ENCODE data around the gene FAM240A. TPM values are rescaled to one million over a fixed set of nuclear protein-coding genes. Genes with fewer than 3 reads are reported as not detected.

Gene FAM240A
- total RNA-seq, 4 donors from 2014 or later = 0.50 TPM; not detected in 3

DNA sequence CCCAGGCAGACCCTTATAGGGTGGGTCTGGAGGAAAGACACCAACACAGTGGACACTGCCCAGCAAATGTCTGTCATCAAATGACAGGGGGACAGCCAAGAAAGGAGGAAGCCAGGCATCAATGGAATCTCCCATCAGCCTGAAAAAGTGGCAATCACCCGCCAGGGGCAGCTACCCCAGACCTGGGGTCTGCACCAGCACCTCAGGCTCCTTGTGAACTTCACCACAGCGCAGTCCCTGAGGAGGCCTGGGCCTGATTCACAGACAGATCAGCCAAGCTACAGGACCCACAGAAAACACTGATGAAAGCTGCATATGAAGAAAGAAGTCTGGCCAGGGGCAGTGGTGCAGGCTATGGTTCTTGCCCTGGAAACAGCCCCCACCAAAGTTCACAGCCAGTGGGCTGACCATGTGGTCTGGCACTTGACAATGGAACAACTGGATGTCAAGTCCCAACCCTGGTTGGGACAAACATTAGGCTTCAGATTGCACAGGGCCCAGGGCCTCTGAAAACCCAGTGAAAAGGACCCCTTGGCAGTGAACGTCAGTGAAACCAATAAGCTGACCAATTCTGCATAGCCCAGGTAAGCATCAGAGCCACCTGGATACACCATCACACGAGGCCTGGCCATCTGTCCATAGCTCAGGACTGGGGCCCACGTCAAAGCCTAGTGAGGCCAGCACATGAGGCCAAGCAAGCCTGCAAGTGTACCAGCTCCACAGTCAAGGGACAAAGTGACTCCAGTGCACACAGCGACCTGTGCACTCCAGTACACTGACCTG is 52.1 kb downstream of the FAM240A start:
- Histone ChIP-seq H3K27ac (no peak overlapping the region), H3K9me3 (no peaks in the 10 kb centered on the region), H3K27me3 (no peaks in the 10 kb centered on the region), H3K4me3 (no peak overlapping the region), H3K36me3 (no peaks in the 10 kb centered on the region), H3K4me1 (peaks cover 16 to 54% (median 21%) of the 10 kb centered on the region in 3 donors)
- WGBS, 2 donors = 87 to 92% methylated on average over 4 to 5 of the region's 6 CpGs
- no peak for DNase-seq
- intact Hi-C loops (cut with DNase I) = no loop called here
- TF ChIP-seq, protein P1, sequence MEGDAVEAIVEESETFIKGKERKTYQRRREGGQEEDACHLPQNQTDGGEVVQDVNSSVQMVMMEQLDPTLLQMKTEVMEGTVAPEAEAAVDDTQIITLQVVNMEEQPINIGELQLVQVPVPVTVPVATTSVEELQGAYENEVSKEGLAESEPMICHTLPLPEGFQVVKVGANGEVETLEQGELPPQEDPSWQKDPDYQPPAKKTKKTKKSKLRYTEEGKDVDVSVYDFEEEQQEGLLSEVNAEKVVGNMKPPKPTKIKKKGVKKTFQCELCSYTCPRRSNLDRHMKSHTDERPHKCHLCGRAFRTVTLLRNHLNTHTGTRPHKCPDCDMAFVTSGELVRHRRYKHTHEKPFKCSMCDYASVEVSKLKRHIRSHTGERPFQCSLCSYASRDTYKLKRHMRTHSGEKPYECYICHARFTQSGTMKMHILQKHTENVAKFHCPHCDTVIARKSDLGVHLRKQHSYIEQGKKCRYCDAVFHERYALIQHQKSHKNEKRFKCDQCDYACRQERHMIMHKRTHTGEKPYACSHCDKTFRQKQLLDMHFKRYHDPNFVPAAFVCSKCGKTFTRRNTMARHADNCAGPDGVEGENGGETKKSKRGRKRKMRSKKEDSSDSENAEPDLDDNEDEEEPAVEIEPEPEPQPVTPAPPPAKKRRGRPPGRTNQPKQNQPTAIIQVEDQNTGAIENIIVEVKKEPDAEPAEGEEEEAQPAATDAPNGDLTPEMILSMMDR (IDR thresholded peaks at IDR 0.05) = no peak
- no peak for TF ChIP-seq POLR2A (IDR thresholded peaks at IDR 0.05)

DNA sequence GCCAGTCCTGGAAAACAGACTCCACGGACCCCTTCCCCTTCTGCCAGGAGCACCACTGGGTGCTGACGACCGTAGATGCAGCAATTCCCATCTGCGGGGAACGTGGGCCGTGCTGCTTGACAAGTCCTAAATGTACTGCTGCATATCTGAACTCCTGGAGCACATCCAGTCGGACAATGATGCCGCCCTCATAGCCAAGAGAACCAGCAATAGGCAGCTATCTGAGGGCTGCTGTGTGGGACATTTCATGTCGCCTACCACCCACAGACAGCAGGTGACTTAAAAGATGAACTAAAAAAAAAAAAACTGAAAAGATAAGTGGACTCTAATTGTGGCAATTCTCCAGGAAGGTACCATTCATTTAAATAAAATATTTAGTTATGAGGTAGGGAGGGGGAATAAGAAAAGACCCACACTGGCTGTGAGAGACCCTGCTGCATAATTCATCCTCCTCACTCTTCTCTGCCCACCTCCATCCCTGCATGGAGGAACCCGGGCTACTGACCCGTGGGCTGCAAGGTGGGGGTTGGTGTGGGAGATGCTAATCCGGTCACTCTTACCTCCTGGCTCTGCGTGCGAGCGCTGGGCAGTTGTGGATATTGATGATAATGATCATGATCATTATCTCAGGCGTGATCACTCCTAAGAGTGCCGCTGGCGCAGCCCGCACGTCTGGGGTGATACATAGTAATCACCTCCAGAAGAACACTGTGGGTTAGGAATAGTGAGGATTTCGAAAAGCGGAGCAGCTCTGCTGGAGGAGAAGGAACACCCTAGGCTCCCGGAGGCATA is 52.8 kb downstream of the FAM240A start:
- no peak for DNase-seq
- peaks cover 0 to 3% (median 0%) of the 10 kb centered on the region in 3 donors for H3K36me3 ChIP-seq
- H3K4me1 ChIP-seq = peaks cover 13 to 46% (median 20%) of the 10 kb centered on the region in 3 donors
- 70 to 79% methylated on average over 21 to 22 of the region's 23 CpGs for WGBS, 2 donors
- no peak for TF ChIP-seq POLR2A (IDR thresholded peaks at IDR 0.05)
- TF ChIP-seq, protein P1 (IDR thresholded peaks at IDR 0.05) = no peak
- intact Hi-C loops (cut with DNase I) = no loop called here
- no peaks in the 10 kb centered on the region for H3K9me3 ChIP-seq
- no peak overlapping the region for H3K4me3 ChIP-seq
- H3K27ac ChIP-seq = no peak overlapping the region
- H3K27me3 ChIP-seq = no peaks in the 10 kb centered on the region

DNA sequence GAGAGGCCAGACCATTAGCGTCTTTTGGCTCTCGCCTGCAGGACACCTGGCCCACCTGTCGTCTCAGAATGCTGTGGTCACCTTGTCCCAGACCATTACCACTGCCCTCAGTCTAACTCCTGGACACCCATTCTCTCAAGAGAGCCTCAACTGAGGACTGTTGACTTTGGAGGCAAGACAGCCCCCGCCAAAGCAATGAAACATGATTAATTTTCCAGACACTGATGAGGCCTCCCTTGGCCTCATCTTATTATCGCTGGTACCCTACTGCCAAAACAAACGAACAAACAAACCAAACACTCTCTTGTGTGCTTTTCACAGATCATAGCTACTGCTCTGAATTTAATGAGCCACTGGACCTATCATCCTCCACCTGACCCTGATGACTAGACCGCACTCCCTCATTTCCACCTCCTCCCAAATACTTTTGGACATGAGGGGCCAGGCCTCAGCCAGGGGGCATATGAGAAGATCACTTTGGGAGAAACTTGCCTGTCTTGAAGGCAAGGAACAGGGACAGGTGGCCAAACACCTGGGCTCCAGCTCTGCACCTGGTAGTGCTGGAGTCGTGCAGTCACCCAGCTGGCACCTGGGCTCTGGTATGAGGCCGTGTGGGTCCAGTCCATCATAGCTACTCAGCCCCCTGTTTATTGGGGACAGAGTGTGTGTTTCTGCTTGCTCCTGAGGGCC is 53.6 kb downstream of the FAM240A start:
- Histone ChIP-seq H3K4me1 (peaks cover 5 to 39% (median 13%) of the 10 kb centered on the region in 3 donors), H3K27me3 (no peaks in the 10 kb centered on the region), H3K27ac (no peak overlapping the region), H3K36me3 (peaks cover 0 to 10% (median 0%) of the 10 kb centered on the region in 3 donors), H3K9me3 (no peaks in the 10 kb centered on the region), H3K4me3 (no peak overlapping the region)
- intact Hi-C loops (cut with DNase I) = no loop called here
- TF ChIP-seq, protein P1 (IDR thresholded peaks at IDR 0.05) = no peak
- TF ChIP-seq POLR2A (IDR thresholded peaks at IDR 0.05) = no peak
- 79 to 82% methylated on average over 7 of the region's 9 CpGs for WGBS, 2 donors
- no peak for DNase-seq

DNA sequence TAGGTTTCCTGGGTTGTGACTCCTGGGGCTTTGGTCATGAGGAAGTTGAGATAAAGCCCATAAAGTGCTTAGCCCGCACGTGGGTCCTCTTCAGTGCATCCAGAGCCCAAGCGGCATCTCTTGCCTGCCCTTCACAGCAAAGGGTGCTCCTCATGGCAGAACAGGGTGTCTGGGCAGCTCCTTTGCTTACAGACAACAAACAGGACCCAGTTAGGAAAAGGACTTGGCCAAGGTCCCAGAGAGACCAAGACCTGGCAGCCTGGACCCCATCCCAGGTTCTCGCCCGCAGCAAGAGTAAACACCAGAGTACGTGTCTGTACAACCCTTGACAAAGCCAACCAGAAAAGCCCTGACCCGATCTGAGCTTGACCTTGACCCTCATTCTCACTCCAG is 54.1 kb downstream of the FAM240A start:
- WGBS, 2 donors = 20 to 38% methylated on average over 4 of the region's 7 CpGs
- Histone ChIP-seq H3K36me3 (peaks cover 0 to 15% (median 0%) of the 10 kb centered on the region in 3 donors), H3K9me3 (no peaks in the 10 kb centered on the region), H3K27ac (no peak overlapping the region), H3K27me3 (no peaks in the 10 kb centered on the region), H3K4me3 (no peak overlapping the region), H3K4me1 (peaks cover 0 to 34% (median 10%) of the 10 kb centered on the region in 3 donors)
- intact Hi-C loops (cut with DNase I) = no loop called here
- TF ChIP-seq, protein P1 (IDR thresholded peaks at IDR 0.05) = no peak
- TF ChIP-seq POLR2A (IDR thresholded peaks at IDR 0.05) = no peak
- no peak for DNase-seq
